VCaP (cell line): Measurements from ENCODE around the gene MRPL44.

Experiments used
- H3K27ac ChIP-seq: fragments of 450-650 bp; 2 replicates; pipeline ENCODE4 v1.5.1; 2017
- TF ChIP-seq, protein P1 (sequence below): fragments of 450-650 bp; conservative IDR thresholded peaks from 2 replicates; pipeline ENCODE4 v1.5.1; 2017; ENCODE audit warnings: mild to moderate bottlenecking, moderate library complexity

MRPL44 gene

DNA sequence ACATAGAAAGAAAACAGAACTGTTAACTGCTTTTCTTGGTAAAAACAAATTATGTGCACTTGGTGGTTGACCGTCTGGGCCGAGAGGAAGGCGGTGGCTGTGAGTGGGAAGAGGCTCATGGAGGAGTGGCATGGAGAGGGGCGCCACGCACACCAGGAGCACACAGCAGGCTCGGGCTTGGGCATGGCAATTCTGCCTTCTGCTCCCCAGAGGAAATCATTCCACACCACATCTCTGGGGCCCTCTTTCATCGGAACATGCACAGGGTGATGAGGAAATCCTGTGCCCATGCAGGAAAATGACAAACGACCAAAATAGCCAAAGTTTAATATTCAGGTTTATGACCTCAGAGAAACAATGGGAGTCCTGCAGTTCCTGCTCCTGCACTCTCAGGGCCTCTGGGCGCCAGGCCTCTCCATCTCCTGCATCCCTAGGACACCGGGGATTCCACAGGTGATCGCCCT is 38.6 kb upstream of the MRPL44 start:
- H3K27ac ChIP-seq = no peak overlapping the region
- TF ChIP-seq, protein P1, sequence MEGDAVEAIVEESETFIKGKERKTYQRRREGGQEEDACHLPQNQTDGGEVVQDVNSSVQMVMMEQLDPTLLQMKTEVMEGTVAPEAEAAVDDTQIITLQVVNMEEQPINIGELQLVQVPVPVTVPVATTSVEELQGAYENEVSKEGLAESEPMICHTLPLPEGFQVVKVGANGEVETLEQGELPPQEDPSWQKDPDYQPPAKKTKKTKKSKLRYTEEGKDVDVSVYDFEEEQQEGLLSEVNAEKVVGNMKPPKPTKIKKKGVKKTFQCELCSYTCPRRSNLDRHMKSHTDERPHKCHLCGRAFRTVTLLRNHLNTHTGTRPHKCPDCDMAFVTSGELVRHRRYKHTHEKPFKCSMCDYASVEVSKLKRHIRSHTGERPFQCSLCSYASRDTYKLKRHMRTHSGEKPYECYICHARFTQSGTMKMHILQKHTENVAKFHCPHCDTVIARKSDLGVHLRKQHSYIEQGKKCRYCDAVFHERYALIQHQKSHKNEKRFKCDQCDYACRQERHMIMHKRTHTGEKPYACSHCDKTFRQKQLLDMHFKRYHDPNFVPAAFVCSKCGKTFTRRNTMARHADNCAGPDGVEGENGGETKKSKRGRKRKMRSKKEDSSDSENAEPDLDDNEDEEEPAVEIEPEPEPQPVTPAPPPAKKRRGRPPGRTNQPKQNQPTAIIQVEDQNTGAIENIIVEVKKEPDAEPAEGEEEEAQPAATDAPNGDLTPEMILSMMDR = no peak

DNA sequence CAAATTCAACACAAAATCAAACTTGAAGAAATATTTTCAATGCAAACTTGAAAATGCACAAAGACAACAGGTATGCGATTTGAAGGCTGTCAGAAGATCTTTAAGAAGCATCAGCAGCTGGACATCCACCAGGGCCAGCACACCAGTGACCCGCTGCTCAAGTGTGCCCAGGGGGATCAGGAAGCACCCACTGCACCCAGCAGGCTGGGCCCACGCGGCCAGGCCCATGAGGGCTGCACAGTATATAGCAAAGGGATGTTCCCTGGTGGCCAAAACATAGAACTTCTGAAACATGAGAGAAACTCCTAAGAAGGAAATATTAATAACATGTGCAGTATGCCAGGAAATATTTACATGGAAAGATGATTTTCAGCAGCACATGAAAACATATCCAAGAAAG is 37.2 kb upstream of the MRPL44 start:
- TF ChIP-seq, protein P1 = no peak

DNA sequence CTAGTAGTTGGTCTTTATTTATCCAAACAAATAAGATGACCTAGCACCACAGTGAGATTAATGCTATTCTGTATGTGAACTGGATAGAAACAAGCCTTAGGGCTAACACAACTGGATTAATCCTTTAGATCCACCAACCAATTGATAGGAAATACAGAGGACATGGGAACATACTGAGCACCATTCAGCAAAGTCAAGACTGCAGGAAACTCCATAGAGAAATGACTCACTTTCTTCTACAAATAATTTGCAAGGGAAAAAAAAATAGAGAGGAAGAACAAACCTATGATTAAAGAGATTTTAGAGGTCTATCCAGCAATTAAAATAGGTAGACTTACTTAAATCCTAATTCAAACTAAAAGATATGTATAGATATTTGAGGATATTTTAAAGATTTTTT is 36.1 kb upstream of the MRPL44 start:
- TF ChIP-seq, protein P1 = no peak
- H3K27ac ChIP-seq = no peak overlapping the region

More for the DNA sequence above, 37.2 kb upstream of the MRPL44 start:
- no peak overlapping the region for H3K27ac ChIP-seq

DNA sequence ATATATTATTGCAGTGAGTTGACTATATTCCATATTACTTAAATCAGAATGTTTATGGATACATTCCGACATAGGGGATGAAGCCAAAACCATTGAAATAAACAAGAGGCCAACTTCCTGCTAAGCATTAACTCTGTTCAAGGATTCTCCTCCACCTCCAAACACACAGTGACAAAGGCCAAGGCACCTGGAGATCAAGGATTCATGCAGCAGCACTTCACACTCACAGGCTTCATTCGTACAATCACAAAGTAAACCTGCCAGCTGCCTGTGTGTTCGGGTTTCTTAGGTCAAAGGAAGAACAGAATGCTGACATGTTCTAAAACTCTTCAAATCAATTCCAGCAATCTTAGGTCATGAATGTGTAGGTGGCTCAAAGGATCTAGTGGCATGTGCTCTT is 35.0 kb upstream of the MRPL44 start:
- TF ChIP-seq, protein P1 = no peak
- H3K27ac ChIP-seq = no peak overlapping the region

DNA sequence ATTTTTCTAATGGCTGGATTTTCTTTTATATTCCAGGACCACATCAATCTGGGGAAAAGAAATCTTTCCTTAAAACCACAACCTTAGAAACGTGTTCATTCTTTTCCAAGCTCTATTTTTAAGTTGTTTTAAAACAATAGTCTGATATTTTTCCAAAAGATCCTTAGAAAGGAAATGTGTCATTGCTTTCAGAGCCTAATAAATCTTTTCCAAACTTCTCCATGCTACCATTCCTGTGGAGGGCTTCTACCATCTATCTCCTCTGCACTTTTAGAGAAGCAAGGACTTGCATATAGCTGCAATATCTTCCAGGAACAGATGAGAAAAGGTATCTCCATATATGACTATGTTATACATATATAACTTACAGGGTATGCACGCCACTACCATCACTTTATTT is 33.3 kb upstream of the MRPL44 start:
- no peak overlapping the region for H3K27ac ChIP-seq
- TF ChIP-seq, protein P1 = no peak

DNA sequence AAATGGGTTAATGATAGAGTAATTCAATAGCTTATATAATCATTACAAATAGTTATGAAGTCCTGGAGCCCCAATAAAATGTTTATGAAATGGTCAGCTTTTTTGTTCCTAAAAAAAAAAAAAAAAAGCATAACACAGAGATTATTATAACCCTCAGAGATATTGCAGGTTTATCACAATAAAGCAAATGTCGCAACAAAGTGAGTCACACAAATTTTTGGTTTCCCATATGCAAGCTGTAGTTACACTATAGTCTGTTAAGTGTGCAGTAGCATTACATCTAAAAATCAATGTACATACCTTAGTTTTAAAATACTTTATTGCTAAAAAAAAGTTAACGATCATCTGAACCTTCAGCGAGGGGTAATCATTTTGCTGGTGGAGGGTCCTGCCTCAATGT is 32.2 kb upstream of the MRPL44 start:
- TF ChIP-seq, protein P1 = no peak
- H3K27ac ChIP-seq = no peak overlapping the region

DNA sequence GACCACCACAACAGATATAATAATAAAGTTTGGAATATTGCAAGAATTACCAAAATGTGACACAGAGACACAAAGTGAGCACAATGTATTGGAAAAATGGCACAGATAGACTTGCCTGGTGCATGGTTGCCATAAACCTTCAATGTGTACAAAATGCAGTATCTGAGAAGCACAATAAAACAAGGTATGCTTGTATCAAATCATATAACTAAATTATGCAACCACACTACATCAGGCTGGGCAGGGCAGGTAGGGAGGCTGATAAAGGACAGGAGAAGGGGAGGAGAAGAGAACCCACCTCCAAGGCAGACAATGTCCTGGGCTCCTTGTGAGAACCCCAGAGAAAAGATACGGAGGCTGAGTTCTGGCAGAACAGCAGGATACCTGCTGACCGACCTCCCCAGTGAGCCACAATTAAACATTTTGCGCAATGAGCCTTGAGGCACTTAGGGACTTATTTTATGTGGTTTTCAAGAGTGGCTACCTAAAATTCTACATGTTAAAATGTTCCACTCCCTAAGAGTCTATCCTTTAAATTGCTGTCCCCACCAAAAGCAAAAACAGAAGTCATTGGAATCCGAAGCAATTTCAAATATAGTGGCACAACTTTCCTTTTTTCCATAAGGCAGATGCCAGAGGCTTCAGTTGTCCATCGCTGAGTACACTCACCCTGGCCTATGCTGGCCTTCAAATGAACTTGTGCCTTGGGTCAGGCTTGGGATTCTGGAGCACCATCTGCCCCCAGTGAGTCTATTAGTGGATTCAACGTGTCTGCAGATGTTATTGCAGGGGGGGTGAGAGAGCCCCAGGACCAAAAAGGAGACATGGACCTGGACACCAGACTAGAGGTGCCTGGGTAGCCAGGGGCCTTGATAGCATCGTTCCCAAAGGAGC is 28.9 kb upstream of the MRPL44 start:
- H3K27ac ChIP-seq = peak overlapping the region; percentile 64
- TF ChIP-seq, protein P1 = no peak
